Right lung (tissue), 10 donors: Measurements from ENCODE around the gene ZNF649. TPM values are rescaled to one million over a fixed set of nuclear protein-coding genes. Genes with fewer than 3 reads are reported as not detected.
A peak's percentile ranks its signal among the peaks of the same experiment; 100 is the strongest.
"Not testable (repeated sequence)": the region's sequence is repeated elsewhere in the genome, so short reads cannot be mapped to it uniquely, and the experiment has no call there.

Source experiments
- DNase-seq, 2 donors: peaks; one replicate each; pipeline ENCODE4 v3.0.0-alpha.2; 2013
- long read RNA-seq, 8 donors: transcript quantifications; one replicate each; lab custom pipeline, GENCODE V29; 2026
- polyA plus RNA-seq, 5 donors: library from polyadenylated mRNA; unstranded; fragments of 120-200 nt; gene quantifications; one replicate each; pipeline versions ENCODE4 v1.2.1 to v1.2.3, GENCODE V29; 2013; ENCODE audit warnings: inconsistent platforms in 1 of 5, low replicate concordance in 1 of 5; ENCODE audit not compliant: insufficient read length in 5 of 5, insufficient read depth in 1 of 5

ZNF649 gene
- polyA plus RNA-seq: 10 to 100 TPM; 20.7 to 30.7 (median 28.9) TPM
- long read RNA-seq, donor 1, transcript ZNF649-201 (5 exons, 3,197 nt): major isoform, 15 of 15 reads
- long read RNA-seq, donor 1, partial matches to known transcripts: 0 of 15 reads
- long read RNA-seq, donor 1, other reads (novel, unspliced or antisense): 0 of 15 reads
- long read RNA-seq, donor 2, partial matches to known transcripts: 0 of 4 reads
- long read RNA-seq, donor 2, other reads (novel, unspliced or antisense): 0 of 4 reads
- long read RNA-seq, donor 3, transcript ZNF649-201 (5 exons, 3,197 nt): major isoform, 7 of 7 reads
- long read RNA-seq, donor 3, partial matches to known transcripts: 0 of 7 reads
- long read RNA-seq, donor 3, other reads (novel, unspliced or antisense): 0 of 7 reads
- long read RNA-seq, donor 4, transcript ZNF649-201 (5 exons, 3,197 nt): major isoform, 6 of 14 reads
- long read RNA-seq, donor 4, partial matches to known transcripts: 8 of 14 reads
- long read RNA-seq, donor 4, other reads (novel, unspliced or antisense): 0 of 14 reads
- long read RNA-seq, donor 5, transcript ZNF649-201 (5 exons, 3,197 nt): major isoform, 14 of 14 reads
- long read RNA-seq, donor 5, partial matches to known transcripts: 0 of 14 reads
- long read RNA-seq, donor 5, other reads (novel, unspliced or antisense): 0 of 14 reads
- long read RNA-seq, donor 6, transcript ZNF649-201 (5 exons, 3,197 nt): major isoform, 11 of 11 reads
- long read RNA-seq, donor 6, partial matches to known transcripts: 0 of 11 reads
- long read RNA-seq, donor 6, other reads (novel, unspliced or antisense): 0 of 11 reads
- long read RNA-seq, donor 7, partial matches to known transcripts: 0 of 3 reads
- long read RNA-seq, donor 7, other reads (novel, unspliced or antisense): 0 of 3 reads
- long read RNA-seq, donor 8, transcript ZNF649-201 (5 exons, 3,197 nt): major isoform, 5 of 5 reads
- long read RNA-seq, donor 8, partial matches to known transcripts: 0 of 5 reads
- long read RNA-seq, donor 8, other reads (novel, unspliced or antisense): 0 of 5 reads

GRCh38 chr19:51904331-51905165, at the start of gene ZNF649:
ZNF649 (minus strand) TSS chr19:51905017; CDS start chr19:51900107, 4,910 bp downstream.
- peak; percentile 84 to 86 for DNase-seq

DNA sequence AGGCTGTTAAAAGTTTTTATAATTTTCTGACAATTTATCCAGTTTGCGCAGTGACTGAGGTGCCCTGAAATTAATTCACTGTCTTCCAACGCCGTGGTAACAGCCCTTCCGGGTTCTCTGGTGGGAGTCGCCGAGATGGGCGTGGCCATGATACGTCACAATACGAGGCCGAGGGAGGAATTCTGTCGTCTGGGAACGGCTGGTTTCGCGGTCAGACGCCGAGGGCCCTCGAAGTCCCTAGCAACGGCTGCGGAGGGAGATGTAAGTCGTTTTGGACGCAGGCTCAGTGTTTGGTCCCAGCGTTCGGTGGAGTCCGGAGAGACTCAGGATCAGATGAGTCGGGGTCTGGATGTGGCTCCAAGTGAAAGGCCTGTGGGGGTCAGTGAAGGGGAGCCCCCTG, 44.2 kb upstream of the ZNF649 start:
- DNase-seq: peak; percentile 61 to 74

DNA sequence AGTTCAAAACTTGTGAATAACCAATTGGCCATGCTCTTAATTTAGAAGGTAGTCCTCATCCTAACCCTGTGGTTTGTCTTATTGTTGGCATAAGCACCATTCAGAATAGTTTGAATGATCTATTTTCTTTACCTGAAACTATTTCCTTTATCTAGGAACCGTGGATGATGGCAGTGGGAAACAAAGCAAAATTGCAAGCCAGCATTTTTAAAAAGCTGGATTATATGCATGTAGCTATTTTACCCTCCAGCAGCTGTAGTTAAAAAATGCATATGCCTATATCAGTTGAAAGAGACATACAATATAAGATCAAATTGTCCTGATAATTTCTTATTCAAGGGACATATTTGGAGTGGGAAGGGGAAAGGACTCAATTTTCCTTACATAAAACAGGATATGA, 41.8 kb upstream of the ZNF649 start:
- no peak for DNase-seq

DNA sequence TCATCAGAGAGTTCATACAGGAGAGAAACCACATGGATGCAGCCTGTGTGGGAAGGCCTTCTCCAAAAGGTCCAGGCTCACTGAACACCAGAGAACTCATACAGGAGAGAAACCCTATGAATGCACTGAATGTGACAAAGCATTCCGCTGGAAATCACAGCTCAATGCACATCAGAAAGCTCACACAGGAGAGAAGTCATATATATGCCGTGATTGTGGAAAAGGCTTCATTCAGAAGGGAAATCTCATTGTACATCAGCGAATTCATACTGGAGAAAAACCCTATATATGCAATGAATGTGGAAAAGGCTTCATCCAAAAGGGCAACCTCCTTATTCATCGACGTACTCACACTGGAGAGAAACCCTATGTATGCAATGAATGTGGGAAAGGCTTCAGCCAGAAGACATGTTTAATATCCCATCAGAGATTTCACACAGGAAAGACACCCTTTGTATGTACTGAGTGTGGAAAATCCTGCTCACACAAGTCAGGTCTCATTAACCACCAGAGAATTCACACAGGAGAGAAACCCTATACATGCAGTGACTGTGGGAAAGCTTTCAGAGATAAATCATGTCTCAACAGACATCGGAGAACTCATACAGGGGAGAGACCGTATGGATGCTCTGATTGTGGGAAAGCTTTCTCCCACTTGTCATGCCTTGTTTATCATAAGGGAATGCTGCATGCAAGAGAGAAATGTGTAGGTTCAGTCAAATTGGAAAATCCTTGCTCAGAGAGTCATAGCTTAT, 40.2 kb upstream of the ZNF649 start:
- DNase-seq: no peak

DNA sequence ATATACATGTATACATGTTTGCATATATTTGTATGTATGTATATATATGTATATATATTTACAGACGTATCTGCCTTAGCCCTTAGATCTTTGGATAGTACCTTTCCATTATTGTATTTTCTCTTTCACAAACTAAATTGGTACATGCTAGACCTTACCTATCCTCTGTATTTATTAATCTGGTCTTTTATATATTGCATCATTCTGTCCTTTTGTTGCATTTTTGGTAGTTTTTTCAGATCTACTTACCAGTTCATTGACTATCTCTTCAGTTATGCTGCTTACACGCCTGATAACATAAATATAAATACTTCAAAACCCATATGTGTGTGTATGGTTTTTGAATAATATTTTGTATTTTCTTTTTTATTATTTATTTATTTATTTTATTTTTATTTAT, 34.1 kb upstream of the ZNF649 start:
- no peak for DNase-seq

DNA sequence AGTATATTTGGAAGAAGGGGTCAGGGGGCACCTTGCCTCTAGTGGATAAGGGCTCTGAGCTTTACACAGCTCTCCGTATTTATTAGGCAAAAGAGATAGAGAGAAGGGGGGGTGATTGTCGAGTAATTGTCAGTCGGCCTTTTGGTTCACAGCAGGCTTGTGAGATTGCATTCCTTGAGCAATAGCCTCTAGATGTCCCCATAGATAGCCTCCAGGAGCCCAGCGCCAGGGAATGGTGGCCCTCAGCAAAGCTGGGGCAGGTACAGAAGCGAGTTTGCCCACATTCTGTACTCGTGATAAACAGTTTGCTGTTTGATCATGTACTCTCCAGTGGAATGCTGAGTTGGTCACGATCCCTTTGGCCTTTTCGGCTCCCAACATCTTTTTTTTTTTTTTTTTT, 27.1 kb upstream of the ZNF649 start:
- no peak for DNase-seq

DNA sequence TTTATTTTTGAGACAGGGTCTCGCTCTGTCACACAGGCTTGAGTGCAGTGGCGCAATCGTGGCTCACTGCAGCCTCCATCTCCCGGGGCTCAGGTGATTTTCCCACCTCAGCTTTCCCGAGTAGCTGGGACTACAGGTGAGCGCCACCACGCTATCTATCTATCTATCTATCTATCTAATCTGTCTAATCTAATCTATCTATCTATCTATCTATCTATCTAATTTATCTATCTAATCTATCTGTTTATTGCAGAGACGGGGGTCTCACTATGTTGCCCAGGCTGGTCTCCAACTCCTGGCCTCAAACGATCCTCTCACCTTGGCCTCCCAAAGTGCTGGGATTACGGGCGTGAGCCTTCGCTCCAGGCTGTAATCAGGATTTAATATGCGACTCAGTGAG, 23.0 kb upstream of the ZNF649 start:
- no peak for DNase-seq

DNA sequence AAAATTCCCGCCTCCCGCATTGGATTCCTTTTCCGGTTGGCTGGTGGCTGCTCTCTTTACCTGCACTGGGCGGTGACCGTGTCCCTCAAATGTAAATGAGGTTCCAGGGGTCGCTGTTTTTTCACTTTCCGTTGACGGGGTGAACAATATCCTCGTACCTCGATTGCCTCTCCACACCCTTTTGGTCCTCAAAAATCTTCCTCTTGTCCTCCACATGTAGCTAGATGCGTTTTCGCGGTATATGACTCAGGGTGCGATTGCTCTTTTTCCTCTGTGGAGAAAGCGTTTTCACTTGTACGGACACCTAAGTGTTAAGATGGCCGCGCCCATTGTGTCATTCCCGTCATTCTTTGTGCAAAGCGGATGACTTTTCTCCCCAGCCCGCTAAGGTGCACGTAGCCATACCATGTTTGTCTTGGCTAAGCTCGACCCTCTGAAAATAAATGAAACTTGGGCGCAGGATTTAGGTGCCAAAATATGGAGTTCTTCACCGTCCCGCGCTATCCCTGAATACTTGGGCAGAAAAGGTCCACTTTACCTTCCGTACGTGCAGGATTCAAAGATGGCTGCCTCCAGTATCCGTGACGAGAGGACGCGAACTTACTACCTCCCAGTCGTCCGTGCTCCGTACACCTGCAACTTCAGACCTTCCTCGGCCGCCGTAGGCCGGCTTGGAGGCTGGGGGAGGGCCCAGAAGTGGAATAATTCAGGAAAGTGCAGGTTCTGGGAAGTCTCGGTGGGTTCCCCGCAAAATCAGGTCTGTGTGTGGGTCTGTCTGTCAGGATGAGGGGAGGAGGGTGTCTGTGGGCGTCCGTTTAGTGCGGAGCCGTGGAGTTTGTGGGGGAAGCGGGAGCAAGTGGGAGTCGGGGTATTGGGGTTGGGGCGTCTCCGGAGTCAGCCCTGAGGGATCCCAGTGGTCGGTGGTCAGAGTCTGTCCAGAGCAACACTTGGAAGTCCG, 22.2 kb upstream of the ZNF649 start, which contains the start of gene ZNF613:
Gene ZNF613, plus strand, starts transcription at position 689 of the 958 bp plus-strand sequence. CDS start 8,749 bp downstream, outside the sequence.
- DNase-seq: peak; percentile 92 to 93

GRCh38 chr19:51926426-51926783, 21.6 kb upstream of the ZNF649 start:
- DNase-seq: no peak

DNA sequence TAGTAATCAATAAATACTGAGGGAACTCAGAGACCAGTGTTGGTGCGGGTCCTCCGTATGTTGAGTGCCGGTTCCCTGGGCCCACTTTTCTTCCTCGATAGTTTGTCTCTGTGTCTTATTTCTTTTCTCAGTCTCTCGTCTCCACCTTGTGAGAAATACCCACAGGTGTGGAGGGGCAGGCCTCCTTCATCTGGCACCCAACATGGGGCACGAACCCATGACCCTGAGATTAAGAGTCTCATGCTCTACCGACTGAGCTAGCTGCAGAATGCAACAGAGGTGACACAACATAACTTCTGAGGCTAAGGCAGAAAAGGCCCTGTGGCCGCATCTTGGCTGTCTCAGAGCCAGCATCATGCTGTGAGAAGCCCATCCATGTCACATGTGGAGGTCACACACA, 17.1 kb upstream of the ZNF649 start:
- no peak for DNase-seq

- no peak for DNase-seq
These were observed 14.8 kb upstream of the ZNF649 start for GRCh38 chr19:51919606-51920005.

- no peak for DNase-seq
These were observed 11.3 kb upstream of the ZNF649 start for GRCh38 chr19:51916167-51916566.

DNA sequence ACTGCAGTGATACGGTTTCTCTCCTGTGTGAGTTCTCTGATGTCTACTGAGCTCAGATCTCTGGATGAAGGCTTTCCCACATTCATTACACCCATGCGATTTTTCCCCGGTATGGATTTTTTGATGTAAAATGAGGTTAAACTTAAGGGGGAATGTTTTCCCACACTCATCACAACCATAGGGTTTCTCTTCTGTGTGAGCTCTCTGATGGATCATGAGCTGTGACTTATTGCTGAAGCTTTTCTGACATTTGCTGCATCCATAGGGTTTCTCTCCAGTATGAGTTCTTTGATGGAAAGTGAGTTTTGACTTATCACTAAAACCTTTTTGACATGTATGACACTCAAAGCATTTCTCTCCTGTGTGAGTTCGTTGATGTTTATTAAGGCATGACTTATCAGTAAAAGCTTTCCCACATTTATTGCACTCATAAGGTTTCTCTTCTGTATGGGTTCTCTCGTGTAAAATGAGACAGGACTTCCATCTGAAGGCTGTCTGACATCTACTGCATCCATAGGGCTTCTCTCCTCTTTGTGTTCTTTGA, 10.6 kb upstream of the ZNF649 start:
- DNase-seq: no peak

- not testable (repeated sequence) for DNase-seq
These were observed 3.2 kb upstream of the ZNF649 start for GRCh38 chr19:51907981-51908380.

DNA sequence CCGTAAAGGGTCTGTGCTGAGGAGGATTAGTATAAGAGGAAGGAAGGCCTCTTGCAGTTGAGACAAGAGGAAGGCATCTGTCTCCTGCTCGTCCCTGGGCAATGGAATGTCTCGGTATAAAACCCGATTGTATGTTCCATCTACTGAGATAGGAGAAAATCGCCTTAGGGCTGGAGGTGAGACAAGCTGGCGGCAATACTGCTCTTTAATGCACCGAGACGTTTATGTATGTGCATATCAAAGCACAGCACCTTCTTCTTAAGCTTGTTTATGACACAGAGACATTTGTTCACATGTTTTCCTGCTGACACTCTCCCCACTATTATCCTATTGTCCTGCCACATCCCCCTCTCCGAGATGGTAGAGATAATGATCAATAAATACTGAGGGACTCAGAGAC, 1.3 kb upstream of the ZNF649 start:
- DNase-seq: not testable (repeated sequence)

DNA sequence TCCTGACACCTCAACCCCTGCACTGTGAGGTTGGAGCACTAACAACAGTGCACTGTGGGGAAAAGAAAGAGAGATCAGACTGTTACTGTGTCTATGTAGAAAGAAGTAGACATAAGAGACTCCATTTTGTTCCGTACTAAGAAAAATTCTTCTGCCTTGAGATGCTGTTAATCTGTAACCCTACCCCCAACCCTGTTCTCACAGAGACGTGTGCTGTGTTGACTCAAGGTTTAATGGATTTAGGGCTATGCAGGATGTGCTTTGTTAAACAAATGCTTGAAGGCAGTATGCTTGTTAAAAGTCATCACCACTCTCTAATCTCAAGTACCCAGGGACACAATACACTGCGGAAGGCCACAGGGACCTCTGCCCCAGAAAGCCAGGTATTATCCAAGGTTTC, 822 bp upstream of the ZNF649 start:
- DNase-seq: not testable (repeated sequence)

GRCh38 chr19:51905206-51905605, 389 bp upstream of the ZNF649 start:
- DNase-seq: no peak

DNA sequence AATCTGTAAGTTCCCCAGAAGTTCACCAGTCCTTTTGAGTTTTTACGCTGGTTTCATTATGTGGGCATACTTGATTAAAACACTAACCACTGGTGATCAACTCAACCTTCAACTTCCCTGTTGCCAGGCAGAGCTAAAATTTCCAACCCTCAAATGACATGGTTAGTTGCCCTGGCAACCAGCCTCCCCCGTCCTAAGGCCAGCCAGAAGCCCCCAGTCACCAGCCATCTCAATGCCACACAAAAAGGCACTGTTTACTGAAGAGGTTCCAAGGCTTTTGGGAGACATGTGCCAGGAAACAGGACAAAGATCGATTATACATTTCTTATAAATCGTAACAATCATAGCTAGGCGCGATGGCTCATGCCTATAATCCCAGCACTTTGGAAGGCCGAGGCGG, 1.6 kb downstream of the ZNF649 start:
- no peak for DNase-seq

GRCh38 chr19:51901860-51902259, 3.0 kb downstream of the ZNF649 start:
- no peak for DNase-seq
